ENCODE results near the gene GGT6. TPM values are rescaled to one million over a fixed set of nuclear protein-coding genes. Genes with fewer than 3 reads are reported as not detected.

GGT6 gene
- total and polyA plus RNA-seq, 2 of the 13 experiments (the other 11 are each of a cell fraction or from before 2014, with no cell fraction given): 0.16 to 0.80 TPM

DNA sequence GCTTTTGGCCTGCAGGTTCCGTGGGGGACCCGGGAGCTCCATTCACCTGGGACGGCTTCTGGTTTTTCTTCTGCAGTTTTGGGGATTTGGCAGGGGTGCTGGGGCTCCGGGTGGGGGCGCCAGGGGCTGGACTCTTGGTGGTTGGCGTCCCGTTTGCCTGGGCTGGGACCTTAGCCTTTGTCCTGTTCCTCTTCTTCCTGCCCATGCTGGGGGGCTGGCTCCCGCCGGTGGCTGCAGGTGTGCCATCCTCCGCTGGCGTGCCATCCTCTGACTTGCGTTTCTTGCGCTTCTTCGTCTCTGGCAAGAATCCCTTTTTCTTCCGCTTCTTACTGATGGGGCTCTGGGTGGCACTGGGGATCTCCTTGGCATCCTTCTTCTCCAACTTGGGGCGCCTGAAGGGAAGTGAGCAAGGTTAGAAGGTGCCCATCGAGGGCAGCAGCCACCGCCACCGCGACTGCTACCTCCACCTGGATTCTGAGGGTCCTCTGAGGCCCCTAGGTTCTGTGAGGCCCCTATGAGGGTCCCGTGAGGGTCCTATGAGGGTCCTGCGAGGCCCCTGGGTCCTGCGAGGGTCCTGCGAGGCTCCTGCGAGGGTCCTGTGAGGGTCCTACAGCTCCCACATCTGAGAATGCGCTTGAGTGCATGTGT, 20.7 kb downstream of the GGT6 start:
- Histone ChIP-seq H4K20me1 (ENCODE audit: insufficient read depth, low read length) (0 out of 2 replicates have a peak, but pooled peaks cover 2% of the 10 kb centered on the region), H3K79me2 (ENCODE audit: insufficient read depth, low read length) (no peaks in the 10 kb centered on the region), H3K9me3 (ENCODE audit: low read length) (no peaks in the 10 kb centered on the region), H3K4me1 (ENCODE audit: insufficient read depth, low read length) (peaks cover 12% of the 10 kb centered on the region), H3K4me2 (ENCODE audit: low read depth, low read length) (no peak overlapping the region), H3K4me3 (replicated peaks in 1 of 3; ENCODE audit: insufficient read depth in 1 of 3, low read depth in 2 of 3, low read length in 3 of 3) (no peak overlapping the region), H3K27me3 (ENCODE audit: control insufficient read depth in 1 of 2, insufficient read depth in 2 of 2, low read length in 2 of 2) (no peaks in the 10 kb centered on the region), H3K27ac (ENCODE audit: extremely low read length, insufficient read depth, low read length) (no peak overlapping the region), H3K36me3 (replicated peaks in 1 of 2; ENCODE audit: control insufficient read depth in 1 of 2, insufficient read depth in 2 of 2, low read length in 2 of 2) (peaks cover 29 to 56% of the 10 kb centered on the region in 2 experiments), H2AFZ (ENCODE audit: low read length) (no peak overlapping the region), H3K9ac (ENCODE audit: insufficient read depth, low read depth, low read length) (no peak overlapping the region)
- DNase-seq (ENCODE audit: low spot score): no peak
- no peak for ATAC-seq
- TF ChIP-seq KLF11 (CRISPR knock-in tag; IDR thresholded peaks at IDR 0.05): no peak
- no peak for TF ChIP-seq SP2 (CRISPR knock-in tag; IDR thresholded peaks at IDR 0.05)
- no peak for TF ChIP-seq TAF1 (CRISPR knock-in tag; IDR thresholded peaks at IDR 0.05)
- no peak for TF ChIP-seq FOSL1 (CRISPR knock-in tag; IDR thresholded peaks at IDR 0.05; ENCODE audit: borderline replicate concordance)
- no peak for TF ChIP-seq ZNF276 (CRISPR knock-in tag; IDR thresholded peaks at IDR 0.05; ENCODE audit: low read depth)
- TF ChIP-seq, protein P1, sequence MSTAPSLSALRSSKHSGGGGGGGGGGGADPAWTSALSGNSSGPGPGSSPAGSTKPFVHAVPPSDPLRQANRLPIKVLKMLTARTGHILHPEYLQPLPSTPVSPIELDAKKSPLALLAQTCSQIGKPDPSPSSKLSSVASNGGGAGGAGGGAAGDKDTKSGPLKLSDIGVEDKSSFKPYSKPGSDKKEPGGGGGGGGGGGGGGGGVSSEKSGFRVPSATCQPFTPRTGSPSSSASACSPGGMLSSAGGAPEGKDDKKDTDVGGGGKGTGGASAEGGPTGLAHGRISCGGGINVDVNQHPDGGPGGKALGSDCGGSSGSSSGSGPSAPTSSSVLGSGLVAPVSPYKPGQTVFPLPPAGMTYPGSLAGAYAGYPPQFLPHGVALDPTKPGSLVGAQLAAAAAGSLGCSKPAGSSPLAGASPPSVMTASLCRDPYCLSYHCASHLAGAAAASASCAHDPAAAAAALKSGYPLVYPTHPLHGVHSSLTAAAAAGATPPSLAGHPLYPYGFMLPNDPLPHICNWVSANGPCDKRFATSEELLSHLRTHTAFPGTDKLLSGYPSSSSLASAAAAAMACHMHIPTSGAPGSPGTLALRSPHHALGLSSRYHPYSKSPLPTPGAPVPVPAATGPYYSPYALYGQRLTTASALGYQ (CRISPR knock-in tag; IDR thresholded peaks at IDR 0.05): no peak
- no peak for TF ChIP-seq NFYC (CRISPR knock-in tag; IDR thresholded peaks at IDR 0.05)
- no peak for TF ChIP-seq ZFP62 (CRISPR knock-in tag; IDR thresholded peaks at IDR 0.05)
- TF ChIP-seq ZNF780A (CRISPR knock-in tag; IDR thresholded peaks at IDR 0.05): no peak
- TF ChIP-seq ARNT (IDR thresholded peaks at IDR 0.05): no peak
- no peak for TF ChIP-seq NCOR1 (IDR thresholded peaks at IDR 0.05; ENCODE audit: borderline replicate concordance, low read length)
- no peak for TF ChIP-seq DR1 (CRISPR knock-in tag; IDR thresholded peaks at IDR 0.05)
- TF ChIP-seq CBX1 (IDR thresholded peaks at IDR 0.05; ENCODE audit: low read depth): no peak
- no peak for TF ChIP-seq RBFOX2 (IDR thresholded peaks at IDR 0.05; ENCODE audit: low read depth, low read length)
- BruUV-seq (replicated peaks): TSS peak; percentile 41
- in situ Hi-C loops (cut with HindIII; ENCODE audit: extremely low pct_ligation_motif_present, low pct_unique_long_range_greater_than_20kb): no loop called here
- POLR2A ChIA-PET: interaction anchor here (0.9 to 3.0 kb wide), 2 partner anchors 11 to 16 kb away, joined by 3 to 9 read pairs; partner anchors contain the start of gene MYBBP1A
- intact Hi-C loops (cut with micrococcal nuclease; ENCODE audit: unreplicated experiment): no loop called here
- over 99% methylated on average over 20 of the region's 26 CpGs for WGBS (ENCODE audit: low lambda C conversion rate)
- CTCF ChIA-PET (ENCODE audit: low intra/inter-chr PET ratio, low total read pairs): interaction anchor here (1.9 kb wide), 1 partner anchor 119 kb away, joined by 8 read pairs; no protein-coding TSS in a partner anchor
- FAIRE-seq: no peak
